Spinal cord (tissue), 10 donors: ENCODE data around the gene PRPF38A. TPM values are rescaled to one million over a fixed set of nuclear protein-coding genes. Genes with fewer than 3 reads are reported as not detected.

Source experiments
- DNase-seq, 6 donors: peaks; one replicate each; pipeline versions ENCODE4 v3.0.0 to v3.0.0-alpha.2; 2013 to 2015; ENCODE audit warnings: low spot score in 6 of 6, low read depth in 4 of 6
- H3K27ac ChIP-seq: one replicate; pipeline ENCODE4 v1.5.1; 2013; ENCODE audit warnings: low read depth, low read length, control low read depth
- H3K27me3 ChIP-seq: one replicate; pipeline ENCODE4 v1.6.1; 2013; ENCODE audit warnings: low read length; ENCODE audit not compliant: control insufficient read depth, insufficient read depth
- H3K36me3 ChIP-seq: one replicate; pipeline ENCODE4 v1.6.1; 2013; ENCODE audit warnings: low read length; ENCODE audit not compliant: control insufficient read depth, insufficient read depth
- H3K4me1 ChIP-seq: one replicate; pipeline ENCODE4 v1.6.1; 2013; ENCODE audit warnings: low read length; ENCODE audit not compliant: control insufficient read depth, insufficient read depth
- H3K4me3 ChIP-seq: one replicate; pipeline ENCODE4 v1.5.1; 2013; ENCODE audit warnings: low read depth, low read length, control low read depth
- H3K9me3 ChIP-seq: one replicate; pipeline ENCODE4 v1.6.1; 2013; ENCODE audit warnings: low read length; ENCODE audit not compliant: control insufficient read depth, insufficient read depth
- WGBS: methylation state at CpG from one replicate; pipeline ENCODE4 v1.1.5; 2013; ENCODE audit warnings: missing lambda C conversion rate; ENCODE audit not compliant: insufficient coverage; 5-methylcytosine and 5-hydroxymethylcytosine counted together
- polyA plus RNA-seq, 2 donors: library from polyadenylated mRNA; unstranded; fragments of 120-200 nt; gene quantifications; one replicate each; pipeline ENCODE4 v1.2.1, GENCODE V29; 2013; ENCODE audit not compliant: insufficient read length in 2 of 2
- total RNA-seq, 2 donors: library from RNA; depleted of rRNA in 1 of 2; stranded (reverse); fragments of 120-200 nt in 1 of 2; fragments of >200 nt in 1 of 2; gene quantifications; one replicate each; pipeline versions ENCODE4 v1.2.3 to v1.2.4, GENCODE V29; 2013 to 2014
- donor health status: healthy.

PRPF38A gene
- total and polyA plus RNA-seq, 4 donors: 20.3 to 67.8 (median 46.9) TPM

DNA sequence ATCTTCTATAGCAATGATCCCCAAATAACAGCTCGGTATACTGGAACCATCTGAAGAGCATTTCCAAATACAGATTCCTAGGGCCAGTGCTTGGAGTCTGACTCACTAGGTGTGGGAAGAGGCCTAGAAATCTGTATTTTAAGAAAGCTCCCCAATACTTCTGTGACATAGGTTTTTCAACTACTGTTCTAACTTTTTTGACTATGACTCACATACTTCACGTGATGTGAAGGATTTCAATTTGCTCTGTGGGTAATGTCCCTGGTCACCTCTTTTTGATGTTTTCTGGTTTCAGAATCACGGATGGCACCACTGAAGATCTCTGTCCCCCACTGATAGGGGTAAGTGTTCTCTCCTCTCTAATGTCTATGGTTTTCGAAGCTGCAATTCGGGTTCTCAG, 11.2 kb upstream of the PRPF38A start:
- no peaks in the 10 kb centered on the region for H3K27me3 ChIP-seq
- no peak for DNase-seq
- H3K9me3 ChIP-seq: no peaks in the 10 kb centered on the region
- no peak overlapping the region for H3K4me3 ChIP-seq
- WGBS: no CpG with 5 or more reads among the region's 5 CpGs
- no peak overlapping the region for H3K27ac ChIP-seq
- H3K36me3 ChIP-seq: peaks cover 3% of the 10 kb centered on the region
- no peaks in the 10 kb centered on the region for H3K4me1 ChIP-seq

DNA sequence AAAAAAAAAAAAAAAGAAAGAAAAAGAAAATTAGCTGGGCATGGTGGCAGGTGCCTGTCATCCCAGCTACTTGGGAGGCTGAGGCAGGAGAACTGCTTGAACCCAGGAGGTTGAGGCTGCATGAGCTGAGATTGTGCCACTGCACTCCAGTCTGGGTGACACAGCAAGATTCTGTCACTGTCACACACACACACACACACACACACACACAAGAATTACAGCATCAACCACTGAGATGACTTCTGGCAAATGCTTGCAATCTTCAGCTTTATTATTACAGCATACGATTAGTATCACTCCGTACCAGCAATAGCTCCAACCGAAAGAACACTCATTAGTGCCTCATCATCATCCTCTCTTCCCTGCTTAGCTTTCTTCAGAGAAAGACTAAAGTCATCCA, 4.8 kb upstream of the PRPF38A start:
- Histone ChIP-seq H3K4me3 (no peak overlapping the region), H3K4me1 (peaks cover 6% of the 10 kb centered on the region), H3K27ac (no peak overlapping the region), H3K27me3 (no peaks in the 10 kb centered on the region), H3K9me3 (no peaks in the 10 kb centered on the region), H3K36me3 (peaks cover 3% of the 10 kb centered on the region)
- no peak for DNase-seq
- 93% methylated on average over 3 of the region's 3 CpGs for WGBS

GRCh38 chr1:52400131-52400530, 4.3 kb upstream of the PRPF38A start:
- Histone ChIP-seq H3K27ac (no peak overlapping the region), H3K4me3 (no peak overlapping the region), H3K4me1 (peaks cover 6% of the 10 kb centered on the region), H3K9me3 (no peaks in the 10 kb centered on the region), H3K36me3 (peaks cover 3% of the 10 kb centered on the region), H3K27me3 (no peaks in the 10 kb centered on the region)
- DNase-seq: no peak
- WGBS: 100% methylated on average over 2 of the region's 6 CpGs

DNA sequence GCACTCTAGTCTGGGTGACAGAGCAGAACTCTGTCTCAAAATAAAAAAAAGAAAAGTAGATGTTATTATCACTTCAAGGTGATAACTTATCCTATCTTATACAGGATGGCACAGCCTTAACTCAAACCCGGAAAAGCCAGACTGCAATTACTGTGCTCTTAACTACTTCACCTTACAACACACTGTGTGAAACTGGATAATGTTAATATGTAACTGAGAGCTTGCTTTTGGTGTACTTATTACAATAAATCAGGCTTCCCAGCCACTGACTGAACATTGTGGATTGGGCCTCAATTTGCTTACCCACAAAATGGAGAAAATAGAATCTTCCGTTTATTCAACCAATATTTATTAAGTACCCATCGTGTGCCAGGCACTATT, 1.6 kb upstream of the PRPF38A start:
- Histone ChIP-seq H3K4me3 (no peak overlapping the region), H3K27me3 (no peaks in the 10 kb centered on the region), H3K27ac (no peak overlapping the region), H3K9me3 (no peaks in the 10 kb centered on the region), H3K36me3 (peaks cover 14% of the 10 kb centered on the region), H3K4me1 (peaks cover 11% of the 10 kb centered on the region)
- DNase-seq: no peak
- WGBS: no CpG with 5 or more reads among the region's 3 CpGs

DNA sequence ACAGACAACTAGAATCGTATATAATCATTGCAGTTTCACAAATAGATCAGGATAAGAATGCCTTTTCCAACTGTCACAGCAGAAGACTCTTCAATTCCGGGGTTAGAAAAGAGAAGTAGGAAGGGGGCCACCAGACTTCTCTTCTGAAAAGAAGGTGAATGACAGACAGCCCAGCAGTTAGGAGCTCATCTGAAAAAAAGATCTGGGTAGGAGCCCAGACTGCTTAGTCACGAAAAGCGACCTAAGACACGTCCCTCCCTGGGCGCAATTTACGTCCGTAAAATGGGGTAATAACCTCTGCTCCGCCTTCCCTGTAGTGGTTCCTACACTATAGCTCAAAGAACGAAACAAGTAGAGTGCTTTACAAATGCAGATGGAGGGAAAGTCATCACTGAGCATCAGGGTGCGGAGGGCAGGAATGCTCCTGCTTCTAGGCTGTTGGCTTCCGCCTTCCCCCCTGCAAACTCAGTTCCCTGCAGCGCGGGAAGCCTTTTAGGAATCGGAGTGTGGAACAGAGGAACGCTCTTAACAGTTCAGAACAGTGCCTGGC, 761 bp upstream of the PRPF38A start:
- Histone ChIP-seq H3K36me3 (peaks cover 18% of the 10 kb centered on the region), H3K9me3 (no peaks in the 10 kb centered on the region), H3K4me3 (peak overlapping the region; percentile 94), H3K27me3 (no peaks in the 10 kb centered on the region), H3K4me1 (peaks cover 11% of the 10 kb centered on the region), H3K27ac (peak overlapping the region; percentile 22)
- DNase-seq: no peak
- WGBS: 1% methylated on average over 12 of the region's 16 CpGs

DNA sequence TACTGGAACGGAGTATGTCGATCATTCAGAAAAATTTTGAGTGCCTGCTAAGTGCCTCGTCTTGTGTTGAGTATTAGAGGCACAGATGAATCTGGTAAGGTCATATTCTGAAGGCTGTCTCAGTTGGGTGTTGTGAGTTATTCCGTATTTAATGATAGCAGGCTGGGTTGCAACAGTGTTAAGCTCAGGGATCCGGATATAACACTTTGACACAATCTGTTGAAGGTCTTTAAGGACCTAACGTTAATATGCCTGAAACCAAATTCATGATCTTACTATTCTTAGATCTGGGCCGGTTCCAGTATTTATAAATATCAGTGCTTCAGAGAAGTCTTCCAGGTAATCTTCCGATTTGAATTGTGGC, 555 bp downstream of the PRPF38A start:
- Histone ChIP-seq H3K9me3 (no peaks in the 10 kb centered on the region), H3K4me3 (peak overlapping the region; percentile 94), H3K4me1 (peaks cover 11% of the 10 kb centered on the region), H3K27me3 (no peaks in the 10 kb centered on the region), H3K27ac (peak overlapping the region; percentile 94), H3K36me3 (peaks cover 26% of the 10 kb centered on the region)
- 7% methylated on average over 6 of the region's 8 CpGs for WGBS
- DNase-seq: no peak

- Histone ChIP-seq H3K4me3 (no peak overlapping the region), H3K27ac (no peak overlapping the region), H3K4me1 (no peaks in the 10 kb centered on the region), H3K9me3 (no peaks in the 10 kb centered on the region), H3K27me3 (no peaks in the 10 kb centered on the region), H3K36me3 (peaks cover 56% of the 10 kb centered on the region)
- DNase-seq: no peak
- 97% methylated on average over 6 of the region's 10 CpGs for WGBS
Measured at GRCh38 chr1:52413410-52413989, 9.1 kb downstream of the PRPF38A start.

DNA sequence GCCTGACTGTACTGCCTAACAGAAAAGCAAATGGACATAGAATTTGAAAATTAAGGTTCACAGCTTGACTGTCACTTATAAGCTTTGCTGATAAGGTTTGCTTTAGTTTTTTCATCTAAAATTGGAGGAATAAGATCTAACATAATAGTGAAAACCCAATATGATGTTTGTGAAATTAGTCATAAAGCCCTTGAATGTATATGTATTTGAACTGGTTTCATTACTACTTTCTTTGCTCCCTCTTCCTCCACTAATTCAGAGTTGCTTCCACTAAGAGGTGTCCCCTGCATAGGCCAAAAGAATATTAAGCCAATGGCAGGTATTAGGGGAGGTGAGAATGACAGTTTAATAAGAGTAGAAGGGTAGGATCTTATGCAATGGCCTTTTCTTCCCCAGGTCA, 10.5 kb downstream of the PRPF38A start:
- Histone ChIP-seq H3K9me3 (no peaks in the 10 kb centered on the region), H3K27ac (no peak overlapping the region), H3K27me3 (no peaks in the 10 kb centered on the region), H3K36me3 (peaks cover 50% of the 10 kb centered on the region), H3K4me1 (no peaks in the 10 kb centered on the region), H3K4me3 (no peak overlapping the region)
- DNase-seq: no peak

DNA sequence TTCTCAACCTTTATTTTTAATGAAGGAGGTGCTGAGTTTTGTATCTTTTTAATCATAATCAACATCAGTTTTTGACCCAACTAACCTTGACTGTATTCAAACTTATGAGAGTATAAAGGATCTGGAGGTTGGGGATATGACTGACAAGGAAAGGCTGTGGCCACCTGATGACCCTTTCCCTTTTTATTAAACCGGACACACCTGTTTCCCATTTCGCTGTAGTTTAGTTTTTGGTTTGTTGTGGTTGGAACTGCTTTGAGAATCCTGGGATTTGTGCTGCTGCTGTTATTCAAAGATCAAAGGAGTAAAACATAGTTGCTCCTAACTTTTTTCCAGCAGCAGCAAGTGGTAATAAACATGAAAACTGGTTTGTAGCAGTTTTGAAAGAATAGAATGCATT, 12.4 kb downstream of the PRPF38A start:
- no peak for DNase-seq
- no CpG with 5 or more reads among the region's 2 CpGs for WGBS
- Histone ChIP-seq H3K27ac (no peak overlapping the region), H3K27me3 (no peaks in the 10 kb centered on the region), H3K9me3 (no peaks in the 10 kb centered on the region), H3K36me3 (peaks cover 40% of the 10 kb centered on the region), H3K4me3 (no peak overlapping the region), H3K4me1 (no peaks in the 10 kb centered on the region)

DNA sequence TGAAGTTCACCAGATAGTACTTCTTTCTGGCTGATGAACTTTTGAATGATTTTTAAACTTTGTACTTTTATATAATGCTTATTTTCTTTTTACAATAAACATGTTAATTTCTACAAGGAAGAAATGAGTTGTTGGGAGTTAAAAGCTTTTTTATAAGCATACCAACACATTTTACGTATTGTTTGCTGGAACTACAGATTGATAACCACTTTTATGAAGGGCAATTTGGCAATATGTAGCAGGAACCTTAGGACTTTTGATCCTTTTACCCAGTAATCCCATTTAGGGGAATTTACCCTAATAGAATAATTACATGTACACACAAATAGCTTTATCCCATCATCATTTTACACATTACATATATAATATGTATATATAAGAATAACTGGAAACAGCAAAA, 16.3 kb downstream of the PRPF38A start:
- no peak for DNase-seq
- no peak overlapping the region for H3K4me3 ChIP-seq
- peaks cover 25% of the 10 kb centered on the region for H3K36me3 ChIP-seq
- H3K27ac ChIP-seq: no peak overlapping the region
- WGBS: no CpG with 5 or more reads among the region's 1 CpG
- H3K9me3 ChIP-seq: no peaks in the 10 kb centered on the region
- H3K27me3 ChIP-seq: no peaks in the 10 kb centered on the region
- H3K4me1 ChIP-seq: no peaks in the 10 kb centered on the region
